Measurements from ENCODE around the gene MVK.

GRCh38 chr12:109568486-109568885 is 5.1 kb upstream of the MVK start:
- no peak for TF ChIP-seq CTCF (IDR thresholded peaks at IDR 0.05)
- no peak for TF ChIP-seq POLR2A (IDR thresholded peaks at IDR 0.05)

All from tibial nerve (tissue), 3 donors.